Endodermal cell (in vitro differentiated cells): Measurements from ENCODE around the gene GPHN. TPM values are rescaled to one million over a fixed set of nuclear protein-coding genes. Genes with fewer than 3 reads are reported as not detected.
A peak's percentile ranks its signal among the peaks of the same experiment; 100 is the strongest.

Source experiments
- DNase-seq: peaks from one replicate; pipeline ENCODE4 v3.0.0-alpha.2; 2017
- H3K27ac ChIP-seq: 2 replicates; pipeline ENCODE4 v1.5.1; 2013; ENCODE audit warnings: mild to moderate bottlenecking, low read depth, low read length, moderate library complexity
- H3K27me3 ChIP-seq: 2 replicates; pipeline ENCODE4 v1.6.1; 2013; ENCODE audit warnings: mild to moderate bottlenecking, low read length, moderate library complexity; ENCODE audit not compliant: insufficient read depth, control insufficient read depth, poor library complexity, severe bottlenecking
- H3K36me3 ChIP-seq: 2 replicates; pipeline ENCODE4 v1.7.0; 2013; ENCODE audit warnings: mild to moderate bottlenecking, low read length, moderate library complexity; ENCODE audit not compliant: control insufficient read depth, insufficient read depth
- H3K4me1 ChIP-seq: one replicate; pipeline ENCODE4 v1.7.0; 2013; ENCODE audit warnings: low read length; ENCODE audit not compliant: control insufficient read depth, insufficient read depth
- H3K4me3 ChIP-seq: 2 replicates; pipeline ENCODE4 v1.5.1; 2013; ENCODE audit warnings: mild to moderate bottlenecking, low read length, moderate library complexity
- H3K9ac ChIP-seq: 2 replicates; pipeline ENCODE4 v1.6.1; 2013; ENCODE audit warnings: mild to moderate bottlenecking, low read length, moderate library complexity; ENCODE audit not compliant: poor library complexity, severe bottlenecking; ENCODE audit errors: extremely low read depth
- H3K9me3 ChIP-seq: 2 replicates; pipeline ENCODE4 v1.6.1; 2013; ENCODE audit warnings: mild to moderate bottlenecking, low read length, moderate library complexity; ENCODE audit not compliant: control insufficient read depth
- H3K27ac Mint-ChIP-seq: 2 replicates; pipeline ENCODE4 v1.8.0; 2020; ENCODE audit warnings: mixed read lengths
- H3K27me3 Mint-ChIP-seq: 2 replicates; pipeline ENCODE4 v1.8.0; 2021; ENCODE audit warnings: mild to moderate bottlenecking, mixed read lengths; ENCODE audit not compliant: insufficient read depth
- H3K36me3 Mint-ChIP-seq: 2 replicates; pipeline ENCODE4 v1.8.0; 2020; ENCODE audit warnings: low read depth, mixed read lengths
- H3K4me1 Mint-ChIP-seq: 2 replicates; pipeline ENCODE4 v1.8.0; 2020; ENCODE audit warnings: mixed read lengths
- H3K4me3 Mint-ChIP-seq: 2 replicates; pipeline ENCODE4 v1.8.0; 2020; ENCODE audit warnings: mild to moderate bottlenecking, moderate library complexity, mixed read lengths
- H3K9me3 Mint-ChIP-seq: 2 replicates; pipeline ENCODE4 v1.8.0; 2020; ENCODE audit warnings: mild to moderate bottlenecking, mixed read lengths
- CTCF ChIP-seq: fragments of 200-600 bp; sonication (generic); conservative IDR thresholded peaks from 2 replicates; pipeline ENCODE4 v1.5.0; 2021; ENCODE audit warnings: antibody characterized with exemption, mild to moderate bottlenecking
- WGBS, 2 experiments: methylation state at CpG; one replicate each; pipeline versions ENCODE4 v1.1.5 to v1.1.7; 2013; ENCODE audit warnings: missing lambda C conversion rate in 2 of 2, mixed read lengths in 1 of 2; ENCODE audit not compliant: insufficient coverage in 1 of 2, insufficient read length in 1 of 2; 5-methylcytosine and 5-hydroxymethylcytosine counted together
- total RNA-seq, 2 donors: library from RNA; stranded (reverse); fragmentation: NEBNext Ultra II Directional in 1 of 2; extraction: Animal tissue kit (Norgen Biotek cat#: 25700) in 1 of 2; gene quantifications; 2 replicates in 1 of 2; 3 replicates in 1 of 2; pipeline ENCODE4 v1.2.1, GENCODE V29; 2021

The GPHN gene
- total RNA-seq, 2 donors from 2014 or later = 12.4 to 15.0 TPM

- Histone ChIP-seq H3K27me3 (peaks cover 10% of the 10 kb centered on the region), H3K9ac (no peak overlapping the region), H3K9me3 (no peaks in the 10 kb centered on the region), H3K36me3 (no peaks in the 10 kb centered on the region), H3K27ac (no peak overlapping the region), H3K4me1 (peaks cover 4% of the 10 kb centered on the region), H3K4me3 (no peak overlapping the region)
- Mint-ChIP-seq H3K9me3 (no peaks in the 10 kb centered on the region), H3K4me3 (no peak overlapping the region), H3K27me3 (peaks cover 30% of the 10 kb centered on the region), H3K36me3 (no peaks in the 10 kb centered on the region), H3K4me1 (peaks cover 6% of the 10 kb centered on the region), H3K27ac (no peak overlapping the region)
- no peak for DNase-seq
- TF ChIP-seq CTCF = no peak
Measured at GRCh38 chr14:66493750-66494149, 14.2 kb upstream of the GPHN start.

DNA sequence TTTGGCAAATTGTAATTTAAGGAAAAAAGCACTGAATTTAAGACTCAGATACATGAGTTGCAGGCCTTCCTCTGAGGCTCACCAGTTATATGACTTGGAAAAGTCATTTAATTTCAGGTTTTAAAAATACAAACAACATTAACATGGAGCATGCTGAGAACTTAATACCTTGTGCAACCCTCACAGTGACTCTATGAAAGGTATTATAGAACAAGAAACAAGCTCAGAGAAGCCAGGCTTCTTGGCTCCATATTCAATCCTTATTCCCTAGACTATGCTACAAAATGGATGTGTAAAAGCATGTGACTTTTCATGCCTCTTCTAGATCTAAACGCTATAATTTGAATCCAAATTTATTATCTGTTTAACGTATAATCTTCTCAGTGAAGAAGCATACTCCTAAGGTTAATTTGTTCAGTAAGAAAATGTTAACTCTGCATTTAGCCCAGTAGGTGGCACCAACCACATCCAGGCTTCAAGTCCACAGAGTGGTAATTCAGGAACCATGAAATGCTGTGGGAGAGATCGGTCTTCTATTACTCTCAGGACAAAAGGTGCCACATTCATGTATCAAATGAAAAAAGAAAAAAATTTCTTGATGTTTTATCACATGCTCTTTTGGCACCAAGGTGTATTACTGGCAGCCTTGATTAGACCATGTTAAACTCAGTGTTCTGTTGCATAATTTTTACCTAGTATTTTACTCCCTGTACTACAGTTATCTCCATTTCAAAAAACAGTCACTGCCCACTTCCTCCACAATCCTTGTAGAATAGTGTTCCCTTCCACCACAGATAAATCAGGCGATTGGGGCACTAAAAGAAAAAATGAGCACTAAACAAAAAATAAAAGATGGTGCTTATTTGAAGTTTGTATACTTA is 12.5 kb upstream of the GPHN start:
- no peaks in the 10 kb centered on the region for H3K36me3 Mint-ChIP-seq
- H3K36me3 ChIP-seq = no peaks in the 10 kb centered on the region
- WGBS, 2 experiments = 21% methylated on average over 4 of the region's 4 CpGs; no CpG with 5 or more reads in 1 of the 2 experiments
- H3K27ac Mint-ChIP-seq = no peak overlapping the region
- peak; percentile 86 for TF ChIP-seq CTCF
- no peaks in the 10 kb centered on the region for H3K9me3 Mint-ChIP-seq
- peaks cover 18% of the 10 kb centered on the region for H3K27me3 Mint-ChIP-seq
- no peak overlapping the region for H3K27ac ChIP-seq
- peaks cover 10% of the 10 kb centered on the region for H3K4me1 Mint-ChIP-seq
- no peaks in the 10 kb centered on the region for H3K9me3 ChIP-seq
- no peak overlapping the region for H3K9ac ChIP-seq
- H3K4me3 Mint-ChIP-seq = no peak overlapping the region
- peaks cover 4% of the 10 kb centered on the region for H3K4me1 ChIP-seq
- DNase-seq = peak; percentile 62
- H3K27me3 ChIP-seq = peaks cover 6% of the 10 kb centered on the region
- no peak overlapping the region for H3K4me3 ChIP-seq

DNA sequence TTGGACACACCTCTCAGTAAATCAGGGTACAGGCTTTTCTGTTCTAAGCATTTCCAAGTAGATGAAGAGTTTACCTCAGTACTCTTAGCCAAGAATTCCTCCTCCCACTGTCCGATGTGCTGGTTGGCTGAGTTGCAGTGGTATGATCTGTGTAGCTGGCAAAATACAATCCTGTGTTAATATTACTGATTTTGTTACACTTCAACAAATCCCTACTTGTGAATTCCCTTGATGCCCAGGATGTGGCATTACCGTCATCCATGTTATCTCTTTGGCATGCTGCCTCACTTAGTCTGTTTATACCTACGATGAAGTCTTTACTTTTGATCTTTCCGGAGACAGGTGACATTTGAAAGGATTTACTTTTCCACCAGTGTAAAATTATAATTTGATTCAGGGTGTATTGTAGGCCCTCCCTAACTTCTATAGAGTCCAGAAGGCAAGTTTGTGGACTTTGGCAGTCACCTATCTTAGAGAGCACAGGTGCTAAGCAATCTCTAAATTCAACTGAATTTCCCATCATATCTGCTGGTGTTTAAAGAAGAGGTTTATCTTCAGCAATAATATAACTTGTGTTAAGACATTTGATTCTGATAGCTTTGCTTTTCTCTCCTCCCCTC is 11.6 kb upstream of the GPHN start:
- Histone ChIP-seq H3K9ac (no peak overlapping the region), H3K36me3 (no peaks in the 10 kb centered on the region), H3K4me1 (peaks cover 4% of the 10 kb centered on the region), H3K27ac (no peak overlapping the region), H3K27me3 (no peaks in the 10 kb centered on the region), H3K9me3 (no peaks in the 10 kb centered on the region), H3K4me3 (no peak overlapping the region)
- Mint-ChIP-seq H3K36me3 (no peaks in the 10 kb centered on the region), H3K4me1 (peaks cover 10% of the 10 kb centered on the region), H3K27me3 (peaks cover 17% of the 10 kb centered on the region), H3K4me3 (no peak overlapping the region), H3K27ac (no peak overlapping the region), H3K9me3 (no peaks in the 10 kb centered on the region)
- WGBS, 2 experiments = 98 to 100% methylated on average over 1 to 3 of the region's 4 CpGs
- TF ChIP-seq CTCF = no peak
- DNase-seq = no peak
